PC-9 (cell line): ENCODE data around the gene FOXP1. TPM values are rescaled to one million over a fixed set of nuclear protein-coding genes. Genes with fewer than 3 reads are reported as not detected.

Experiments used
- BruUV-seq: library from RNA; stranded (reverse); fragments of 400-500 nt; replicated peaks from 2 replicates; lab custom pipeline; 2021; lab: Mats Ljungman, UMichigan
- CTCF ChIA-PET: fragments of 300-600 bp; sonication (Branson Sonifier 250); formaldehyde crosslinking; loops from one replicate; lab custom pipeline; 2022; ENCODE audit warnings: antibody characterized with exemption; lab: Charles Lee
- POLR2A ChIA-PET: fragments of 300-600 bp; sonication (Branson Sonifier 250); formaldehyde crosslinking; loops from one replicate; lab custom pipeline; 2022; ENCODE audit warnings: antibody characterized with exemption; ENCODE audit not compliant: unreplicated experiment; lab: Charles Lee
- DNase-seq, 2 experiments: peaks; one replicate each; pipeline versions ENCODE4 v3.0.0 to v3.0.0-alpha.2; 2015 to 2022; ENCODE audit warnings: mixed read lengths in 1 of 2
- H2AFZ ChIP-seq: fragments of 200-600 bp; sonication (generic); 2 replicates; pipeline ENCODE4 v1.8.1; 2017; ENCODE audit warnings: antibody characterized with exemption
- H3F3A ChIP-seq: fragments of 200-600 bp; sonication (generic); 2 replicates; pipeline ENCODE4 v1.8.1; 2017; ENCODE audit warnings: antibody characterized with exemption, mild to moderate bottlenecking, low read depth; ENCODE audit not compliant: insufficient read depth
- H3K27ac ChIP-seq: fragments of 200-600 bp; sonication (generic); 2 replicates; pipeline ENCODE4 v1.6.1; 2016; ENCODE audit warnings: mixed run types
- H3K27me3 ChIP-seq: fragments of 200-600 bp; sonication (generic); 2 replicates; pipeline ENCODE4 v1.6.1; 2016; ENCODE audit warnings: low read depth, mixed run types; ENCODE audit not compliant: insufficient read depth
- H3K36me3 ChIP-seq: fragments of 200-600 bp; sonication (generic); 2 replicates; pipeline ENCODE4 v1.6.1; 2016; ENCODE audit warnings: low read depth, mixed run types
- H3K4me1 ChIP-seq: fragments of 200-600 bp; sonication (generic); replicated peaks from 2 replicates; pipeline ENCODE4 v1.6.1; 2016; ENCODE audit warnings: mixed run types; ENCODE audit not compliant: insufficient read depth
- H3K4me2 ChIP-seq: fragments of 200-600 bp; sonication (generic); 2 replicates; pipeline ENCODE4 v1.6.1; 2017; ENCODE audit warnings: mixed run types
- H3K4me3 ChIP-seq: fragments of 200-600 bp; sonication (generic); 2 replicates; pipeline ENCODE4 v1.6.1; 2016; ENCODE audit warnings: mixed run types
- H3K79me2 ChIP-seq: fragments of 200-600 bp; sonication (generic); 2 replicates; pipeline ENCODE4 v1.6.1; 2017; ENCODE audit warnings: low read depth, mixed run types
- H3K9me2 ChIP-seq: fragments of 200-600 bp; sonication (generic); 2 replicates; pipeline ENCODE4 v1.8.1; 2017; ENCODE audit warnings: mild to moderate bottlenecking; ENCODE audit not compliant: insufficient read depth
- H3K9me3 ChIP-seq: fragments of 200-600 bp; sonication (generic); 2 replicates; pipeline ENCODE4 v1.8.1; 2016; ENCODE audit warnings: low read depth; ENCODE audit not compliant: insufficient read depth
- H4K20me1 ChIP-seq: fragments of 200-600 bp; sonication (generic); 2 replicates; pipeline ENCODE4 v1.8.1; 2017; ENCODE audit not compliant: insufficient read depth
- CTCF ChIP-seq: fragments of 200-600 bp; sonication (generic); conservative IDR thresholded peaks from 2 replicates; pipeline ENCODE4 v1.6.1; 2017; ENCODE audit warnings: mixed run types, antibody characterized with exemption, mild to moderate bottlenecking, moderate library complexity
- EZH2 ChIP-seq: fragments of 200-600 bp; sonication (generic); IDR thresholded peaks from 2 replicates; pipeline ENCODE4 v1.8.0; 2017; ENCODE audit warnings: antibody characterized with exemption, low read depth
- intact Hi-C: fragments of 100-400 bp; cut with micrococcal nuclease; formaldehyde crosslinking; loops from one replicate; pipeline ENCODE4 v1.10.0; 2022; ENCODE audit not compliant: unreplicated experiment
- total RNA-seq: library from RNA; stranded (reverse); gene quantifications from 2 replicates; pipeline ENCODE4 v1.2.3, GENCODE V29; 2021

FOXP1 gene
- total RNA-seq, 1 experiment from 2014 or later = 33.3 TPM

DNA sequence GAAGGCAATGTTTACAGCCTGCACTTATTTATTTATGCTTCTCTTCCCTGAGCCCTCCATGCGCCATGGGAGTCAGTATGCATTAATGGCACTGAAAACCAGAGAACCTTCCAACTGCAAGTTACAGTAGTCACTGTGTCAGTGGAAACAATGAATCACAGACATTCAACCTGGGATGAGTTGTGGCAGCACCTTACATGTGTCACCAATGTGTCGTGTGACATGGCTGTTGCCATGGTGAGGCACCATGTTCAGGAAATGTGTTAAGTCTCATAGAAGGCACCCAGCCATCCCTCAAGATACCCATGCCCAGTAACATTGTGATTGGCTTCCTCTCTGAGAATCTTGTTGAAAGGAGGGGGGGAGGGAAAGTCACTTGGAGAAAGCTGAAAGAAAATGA, 105.0 kb downstream of the FOXP1 start:
- CTCF ChIA-PET = no interaction called here
- H2AFZ ChIP-seq = no peak overlapping the region
- DNase-seq = no peak
- no peaks in the 10 kb centered on the region for H3K27me3 ChIP-seq
- H4K20me1 ChIP-seq = no peaks in the 10 kb centered on the region
- no peak overlapping the region for H3K4me3 ChIP-seq
- no peak overlapping the region for H3K27ac ChIP-seq
- BruUV-seq = no TSS peak
- no peaks in the 10 kb centered on the region for H3K36me3 ChIP-seq
- TF ChIP-seq CTCF (no peak), EZH2 (no peak)
- H3K9me2 ChIP-seq = no peaks in the 10 kb centered on the region
- no peaks in the 10 kb centered on the region for H3K9me3 ChIP-seq
- no peak overlapping the region for H3K4me2 ChIP-seq
- no peaks in the 10 kb centered on the region for H3F3A ChIP-seq
- no peaks in the 10 kb centered on the region for H3K79me2 ChIP-seq
- intact Hi-C loops = no loop called here
- POLR2A ChIA-PET = no interaction called here
- H3K4me1 ChIP-seq = no peaks in the 10 kb centered on the region

- Histone ChIP-seq H2AFZ (no peak overlapping the region), H3K9me2 (no peaks in the 10 kb centered on the region), H3K27ac (no peak overlapping the region), H3K9me3 (no peaks in the 10 kb centered on the region), H3F3A (no peaks in the 10 kb centered on the region), H4K20me1 (no peaks in the 10 kb centered on the region), H3K4me2 (no peak overlapping the region), H3K27me3 (no peaks in the 10 kb centered on the region), H3K4me1 (no peaks in the 10 kb centered on the region), H3K36me3 (no peaks in the 10 kb centered on the region), H3K79me2 (no peaks in the 10 kb centered on the region), H3K4me3 (no peak overlapping the region)
- TF ChIP-seq CTCF (no peak), EZH2 (no peak)
- ChIA-PET CTCF (no interaction called here), POLR2A (no interaction called here)
- no TSS peak for BruUV-seq
- DNase-seq = no peak
- intact Hi-C loops = no loop called here
Measured at GRCh38 chr3:71476950-71477349, 106.6 kb downstream of the FOXP1 start.

GRCh38 chr3:71469138-71469435, 114.4 kb downstream of the FOXP1 start:
- no peaks in the 10 kb centered on the region for H3K27me3 ChIP-seq
- H2AFZ ChIP-seq = no peak overlapping the region
- no peaks in the 10 kb centered on the region for H3F3A ChIP-seq
- peaks cover 13% of the 10 kb centered on the region for H3K4me1 ChIP-seq
- H4K20me1 ChIP-seq = no peaks in the 10 kb centered on the region
- H3K36me3 ChIP-seq = no peaks in the 10 kb centered on the region
- no peaks in the 10 kb centered on the region for H3K9me3 ChIP-seq
- no peak for TF ChIP-seq CTCF
- no peak for TF ChIP-seq EZH2
- BruUV-seq = no TSS peak
- DNase-seq = no peak
- H3K4me2 ChIP-seq = no peak overlapping the region
- POLR2A ChIA-PET = no interaction called here
- H3K79me2 ChIP-seq = no peaks in the 10 kb centered on the region
- intact Hi-C loops = no loop called here
- CTCF ChIA-PET = no interaction called here
- no peaks in the 10 kb centered on the region for H3K9me2 ChIP-seq
- H3K27ac ChIP-seq = no peak overlapping the region
- no peak overlapping the region for H3K4me3 ChIP-seq
